Fibroblast of mammary gland (primary cell): ENCODE data around the gene TUBA3D.
"Not testable (repeated sequence)": the region's sequence is repeated elsewhere in the genome, so short reads cannot be mapped to it uniquely, and the experiment has no call there.

ENCODE experiments used
- DNase-seq: peaks from one replicate; pipeline ENCODE4 v3.0.0-alpha.2; 2010; ENCODE audit warnings: low read depth
- H3K4me3 ChIP-seq: 2 replicates; pipeline ENCODE4 v1.5.1; 2011; ENCODE audit warnings: low read depth, mild to moderate bottlenecking, low read length, moderate library complexity; ENCODE audit not compliant: control insufficient read depth
- CTCF ChIP-seq: conservative IDR thresholded peaks from 2 replicates; pipeline ENCODE4 v1.5.1; 2011; ENCODE audit warnings: low read depth, low read length, inconsistent platforms; ENCODE audit not compliant: control insufficient read depth, insufficient read depth

TUBA3D gene

GRCh38 chr2:131516011-131516410, 40.1 kb downstream of the TUBA3D start:
- H3K4me3 ChIP-seq: no peak overlapping the region
- no peak for TF ChIP-seq CTCF
- DNase-seq: no peak

GRCh38 chr2:131516621-131517020, 40.7 kb downstream of the TUBA3D start:
- H3K4me3 ChIP-seq: not testable (repeated sequence)
- peak; percentile 29 for DNase-seq
- TF ChIP-seq CTCF: peak; percentile 26

- TF ChIP-seq CTCF: no peak
- no peak for DNase-seq
- H3K4me3 ChIP-seq: no peak overlapping the region
Observed at GRCh38 chr2:131517106-131517831, 41.4 kb downstream of the TUBA3D start.

GRCh38 chr2:131517856-131518255, 41.9 kb downstream of the TUBA3D start:
- H3K4me3 ChIP-seq, DNase-seq: not testable (repeated sequence)

- not testable (repeated sequence) for DNase-seq, H3K4me3 ChIP-seq
Observed at GRCh38 chr2:131518531-131518930, 42.6 kb downstream of the TUBA3D start.

GRCh38 chr2:131519466-131519865, 43.5 kb downstream of the TUBA3D start:
- DNase-seq: no peak
- H3K4me3 ChIP-seq: no peak overlapping the region

GRCh38 chr2:131519871-131520470, 44.1 kb downstream of the TUBA3D start:
- DNase-seq, H3K4me3 ChIP-seq: not testable (repeated sequence)

More at GRCh38 chr2:131519466-131519865, 43.5 kb downstream of the TUBA3D start:
- TF ChIP-seq CTCF: no peak

- no peak overlapping the region for H3K4me3 ChIP-seq
- TF ChIP-seq CTCF: no peak
- DNase-seq: no peak
Observed at GRCh38 chr2:131520526-131520925, 44.6 kb downstream of the TUBA3D start.

GRCh38 chr2:131521524-131521923, 45.6 kb downstream of the TUBA3D start:
- not testable (repeated sequence) for DNase-seq, H3K4me3 ChIP-seq
